Activated T-helper 9 cell treated with anti-CD3 and anti-CD28 coated beads, Interleukin-2, amount 50 U/mL, for 16 hours (primary cell): ENCODE data around the gene ZNF714.

Experiments used
- DNase-seq: peaks from one replicate; pipeline ENCODE4 v3.0.0-alpha.2; 2020; ENCODE audit warnings: low read depth

ZNF714 gene

GRCh38 chr19:21082011-21082975 is at the start of gene ZNF714:
TSS of gene ZNF714 (plus strand) at chr19:21082203. CDS start at chr19:21098269, 16,066 bp downstream.
- DNase-seq = peak; percentile 55

GRCh38 chr19:21045028-21045427 is 37.0 kb upstream of the ZNF714 start:
- no peak for DNase-seq

- DNase-seq = no peak
Measured at GRCh38 chr19:21046489-21046888, 35.5 kb upstream of the ZNF714 start.

GRCh38 chr19:21047716-21048115 is 34.3 kb upstream of the ZNF714 start:
- no peak for DNase-seq

GRCh38 chr19:21052902-21053301 is 29.1 kb upstream of the ZNF714 start:
- DNase-seq = no peak

GRCh38 chr19:21065336-21065735 is 16.7 kb upstream of the ZNF714 start:
- DNase-seq = no peak

GRCh38 chr19:21084343-21084742 is 2.3 kb downstream of the ZNF714 start:
- no peak for DNase-seq

GRCh38 chr19:21087871-21088270 is 5.9 kb downstream of the ZNF714 start:
- no peak for DNase-seq

- DNase-seq = no peak
Measured at GRCh38 chr19:21092109-21092508, 10.1 kb downstream of the ZNF714 start.

- DNase-seq = no peak
Measured at GRCh38 chr19:21094347-21095025, 12.5 kb downstream of the ZNF714 start.

- no peak for DNase-seq
Measured at GRCh38 chr19:21098291-21098690, 16.3 kb downstream of the ZNF714 start.

GRCh38 chr19:21101521-21102242 is 19.7 kb downstream of the ZNF714 start:
- DNase-seq = no peak

GRCh38 chr19:21109116-21109515 is 27.1 kb downstream of the ZNF714 start:
- no peak for DNase-seq

- DNase-seq = no peak
Measured at GRCh38 chr19:21110183-21110582, 28.2 kb downstream of the ZNF714 start.

GRCh38 chr19:21115430-21115829 is 33.4 kb downstream of the ZNF714 start:
- no peak for DNase-seq

- DNase-seq = no peak
Measured at GRCh38 chr19:21117041-21117907, 35.3 kb downstream of the ZNF714 start.

GRCh38 chr19:21126078-21126477 is 44.1 kb downstream of the ZNF714 start:
- DNase-seq = no peak

GRCh38 chr19:21127001-21127400 is 45.0 kb downstream of the ZNF714 start:
- no peak for DNase-seq

GRCh38 chr19:21127898-21128297 is 45.9 kb downstream of the ZNF714 start:
- no peak for DNase-seq

- no peak for DNase-seq
Measured at GRCh38 chr19:21128901-21129698, 47.1 kb downstream of the ZNF714 start.
